Lower leg skin (tissue), 4 donors: ENCODE results near the gene KLK2. TPM values are rescaled to one million over a fixed set of nuclear protein-coding genes. Genes with fewer than 3 reads are reported as not detected.

Experiments
- DNase-seq, 2 donors: peaks; one replicate each; pipeline ENCODE4 v3.0.0-alpha.2; 2019; ENCODE audit warnings: low spot score in 2 of 2
- H3K4me3 ChIP-seq: fragments of 200-600 bp; sonication (generic); 2 replicates; pipeline ENCODE4 v1.5.1; 2017; ENCODE audit warnings: mild to moderate bottlenecking, low read depth; ENCODE audit not compliant: poor library complexity, severe bottlenecking
- POLR2A ChIP-seq, 2 donors: fragments of 450-650 bp; IDR thresholded peaks; one replicate each; pipeline ENCODE4 v1.6.1; 2016 to 2017; ENCODE audit warnings: antibody characterized with exemption in 2 of 2, mild to moderate bottlenecking in 1 of 2, moderate library complexity in 1 of 2
- WGBS, 2 donors: methylation state at CpG; one replicate each; pipeline ENCODE4 v1.1.5; 2018; 5-methylcytosine and 5-hydroxymethylcytosine counted together
- intact Hi-C: fragments of 100-400 bp; cut with DNase I; formaldehyde crosslinking; loops from one replicate; pipeline ENCODE4 v1.15.0; 2023; ENCODE audit warnings: low total_unique reads
- total RNA-seq, 4 donors: library from RNA; depleted of rRNA; stranded (reverse); fragments of >200 nt; gene quantifications; one replicate each; pipeline ENCODE4 v1.1.0, GENCODE V29; 2016
- TF ChIP-seq, protein P1 (sequence below), 3 donors: fragments of 450-650 bp; IDR thresholded peaks; one replicate each; pipeline ENCODE4 v1.5.1; 2016; ENCODE audit warnings: antibody characterized with exemption in 3 of 3, mild to moderate bottlenecking in 3 of 3, moderate library complexity in 2 of 3

The KLK2 gene
- total RNA-seq, 4 donors from 2014 or later = 5.3 to 31.2 TPM; not detected in 2

DNA sequence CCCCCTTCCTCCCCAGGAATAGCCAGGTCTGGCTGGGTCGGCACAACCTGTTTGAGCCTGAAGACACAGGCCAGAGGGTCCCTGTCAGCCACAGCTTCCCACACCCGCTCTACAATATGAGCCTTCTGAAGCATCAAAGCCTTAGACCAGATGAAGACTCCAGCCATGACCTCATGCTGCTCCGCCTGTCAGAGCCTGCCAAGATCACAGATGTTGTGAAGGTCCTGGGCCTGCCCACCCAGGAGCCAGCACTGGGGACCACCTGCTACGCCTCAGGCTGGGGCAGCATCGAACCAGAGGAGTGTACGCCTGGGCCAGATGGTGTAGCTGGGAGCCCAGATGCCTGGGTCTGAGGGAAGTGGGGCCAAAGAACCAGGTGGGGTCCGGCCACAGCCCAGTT lies 3.2 kb downstream of the KLK2 start:
- no peak for DNase-seq
- no peak overlapping the region for H3K4me3 ChIP-seq
- intact Hi-C loops = no loop called here
- TF ChIP-seq POLR2A (IDR thresholded peaks at IDR 0.05) = no peak
- TF ChIP-seq, protein P1, sequence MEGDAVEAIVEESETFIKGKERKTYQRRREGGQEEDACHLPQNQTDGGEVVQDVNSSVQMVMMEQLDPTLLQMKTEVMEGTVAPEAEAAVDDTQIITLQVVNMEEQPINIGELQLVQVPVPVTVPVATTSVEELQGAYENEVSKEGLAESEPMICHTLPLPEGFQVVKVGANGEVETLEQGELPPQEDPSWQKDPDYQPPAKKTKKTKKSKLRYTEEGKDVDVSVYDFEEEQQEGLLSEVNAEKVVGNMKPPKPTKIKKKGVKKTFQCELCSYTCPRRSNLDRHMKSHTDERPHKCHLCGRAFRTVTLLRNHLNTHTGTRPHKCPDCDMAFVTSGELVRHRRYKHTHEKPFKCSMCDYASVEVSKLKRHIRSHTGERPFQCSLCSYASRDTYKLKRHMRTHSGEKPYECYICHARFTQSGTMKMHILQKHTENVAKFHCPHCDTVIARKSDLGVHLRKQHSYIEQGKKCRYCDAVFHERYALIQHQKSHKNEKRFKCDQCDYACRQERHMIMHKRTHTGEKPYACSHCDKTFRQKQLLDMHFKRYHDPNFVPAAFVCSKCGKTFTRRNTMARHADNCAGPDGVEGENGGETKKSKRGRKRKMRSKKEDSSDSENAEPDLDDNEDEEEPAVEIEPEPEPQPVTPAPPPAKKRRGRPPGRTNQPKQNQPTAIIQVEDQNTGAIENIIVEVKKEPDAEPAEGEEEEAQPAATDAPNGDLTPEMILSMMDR (IDR thresholded peaks at IDR 0.05) = no peak
- 36 to 52% methylated on average over 6 of the region's 7 CpGs for WGBS, 2 donors

DNA sequence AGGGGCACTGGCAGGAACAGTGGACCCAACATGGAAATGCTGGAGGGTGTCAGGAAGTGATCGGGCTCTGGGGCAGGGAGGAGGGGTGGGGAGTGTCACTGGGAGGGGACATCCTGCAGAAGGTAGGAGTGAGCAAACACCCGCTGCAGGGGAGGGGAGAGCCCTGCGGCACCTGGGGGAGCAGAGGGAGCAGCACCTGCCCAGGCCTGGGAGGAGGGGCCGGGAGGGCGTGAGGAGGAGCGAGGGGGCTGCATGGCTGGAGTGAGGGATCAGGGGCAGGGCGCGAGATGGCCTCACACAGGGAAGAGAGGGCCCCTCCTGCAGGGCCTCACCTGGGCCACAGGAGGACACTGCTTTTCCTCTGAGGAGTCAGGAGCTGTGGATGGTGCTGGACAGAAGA lies 4.1 kb downstream of the KLK2 start:
- DNase-seq = no peak
- WGBS, 2 donors = 17 to 21% methylated on average over 7 to 8 of the region's 8 CpGs
- TF ChIP-seq, protein P1 (IDR thresholded peaks at IDR 0.05) = no peak
- TF ChIP-seq POLR2A (IDR thresholded peaks at IDR 0.05) = no peak
- H3K4me3 ChIP-seq = no peak overlapping the region
- intact Hi-C loops = no loop called here

DNA sequence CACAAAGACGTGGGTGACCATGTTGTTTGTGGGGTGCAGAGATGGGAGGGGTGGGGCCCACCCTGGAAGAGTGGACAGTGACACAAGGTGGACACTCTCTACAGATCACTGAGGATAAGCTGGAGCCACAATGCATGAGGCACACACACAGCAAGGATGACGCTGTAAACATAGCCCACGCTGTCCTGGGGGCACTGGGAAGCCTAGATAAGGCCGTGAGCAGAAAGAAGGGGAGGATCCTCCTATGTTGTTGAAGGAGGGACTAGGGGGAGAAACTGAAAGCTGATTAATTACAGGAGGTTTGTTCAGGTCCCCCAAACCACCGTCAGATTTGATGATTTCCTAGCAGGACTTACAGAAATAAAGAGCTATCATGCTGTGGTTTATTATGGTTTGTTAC lies 5.6 kb downstream of the KLK2 start:
- no peak for DNase-seq
- no peak overlapping the region for H3K4me3 ChIP-seq
- intact Hi-C loops = no loop called here
- TF ChIP-seq POLR2A (IDR thresholded peaks at IDR 0.05) = no peak
- TF ChIP-seq, protein P1 (IDR thresholded peaks at IDR 0.05) = no peak
- WGBS, 2 donors = 51 to 66% methylated on average over 5 of the region's 5 CpGs

DNA sequence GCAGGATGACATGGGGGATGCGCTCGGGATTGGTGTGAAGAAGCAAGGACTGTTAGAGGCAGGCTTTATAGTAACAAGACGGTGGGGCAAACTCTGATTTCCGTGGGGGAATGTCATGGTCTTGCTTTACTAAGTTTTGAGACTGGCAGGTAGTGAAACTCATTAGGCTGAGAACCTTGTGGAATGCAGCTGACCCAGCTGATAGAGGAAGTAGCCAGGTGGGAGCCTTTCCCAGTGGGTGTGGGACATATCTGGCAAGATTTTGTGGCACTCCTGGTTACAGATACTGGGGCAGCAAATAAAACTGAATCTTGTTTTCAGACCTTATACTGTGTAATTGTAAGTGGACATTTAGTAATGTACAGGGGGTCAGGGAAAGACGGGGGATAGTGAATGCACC lies 7.0 kb downstream of the KLK2 start:
- no peak overlapping the region for H3K4me3 ChIP-seq
- intact Hi-C loops = no loop called here
- TF ChIP-seq, protein P1 (IDR thresholded peaks at IDR 0.05) = no peak
- no peak for TF ChIP-seq POLR2A (IDR thresholded peaks at IDR 0.05)
- no peak for DNase-seq
- 71 to 77% methylated on average over 5 of the region's 5 CpGs for WGBS, 2 donors

DNA sequence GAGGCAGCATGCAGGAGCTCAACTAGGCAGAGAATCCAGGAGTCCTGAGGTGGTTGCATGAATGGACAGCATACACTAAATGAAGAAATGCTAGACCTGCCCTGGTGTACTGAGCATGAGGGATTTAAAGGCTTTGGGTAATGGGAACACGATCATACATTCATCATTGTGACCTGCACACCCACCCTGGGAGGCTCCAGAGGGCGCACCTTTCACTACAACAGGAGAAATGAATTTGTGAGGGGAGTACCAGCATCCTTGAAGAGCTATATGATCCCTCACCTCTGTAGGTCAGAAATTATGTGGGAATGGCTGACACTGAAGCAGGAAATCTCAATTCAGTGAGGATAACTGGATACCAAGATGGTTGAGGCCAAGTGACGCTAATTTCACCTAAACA lies 8.9 kb downstream of the KLK2 start:
- H3K4me3 ChIP-seq = no peak overlapping the region
- intact Hi-C loops = no loop called here
- no peak for DNase-seq
- WGBS, 2 donors = 59 to 61% methylated on average over 3 of the region's 3 CpGs
- TF ChIP-seq POLR2A (IDR thresholded peaks at IDR 0.05) = no peak
- TF ChIP-seq, protein P1 (IDR thresholded peaks at IDR 0.05) = no peak

DNA sequence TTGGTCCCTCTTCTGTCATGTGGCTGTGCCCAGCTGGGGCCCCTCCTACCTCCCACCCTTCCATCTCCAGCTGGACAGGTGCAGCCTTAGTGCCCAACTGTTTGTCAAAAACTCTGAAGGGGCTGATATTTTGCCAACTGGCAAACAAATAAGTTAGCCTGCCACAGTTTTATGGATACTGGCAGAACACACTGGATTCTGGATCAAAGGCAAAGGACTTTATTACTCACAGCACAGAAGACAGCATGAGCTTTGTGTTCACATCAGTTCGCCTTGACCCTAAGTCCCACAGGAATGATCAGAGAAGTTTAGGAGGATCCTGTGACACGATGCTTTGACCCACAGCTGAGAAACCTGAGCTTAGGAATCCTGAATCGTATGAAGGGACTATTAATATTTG lies 16.4 kb downstream of the KLK2 start:
- no peak for DNase-seq
- no peak overlapping the region for H3K4me3 ChIP-seq
- intact Hi-C loops = no loop called here
- 35 to 51% methylated on average over 3 of the region's 3 CpGs for WGBS, 2 donors
- TF ChIP-seq, protein P1 (IDR thresholded peaks at IDR 0.05) = no peak
- TF ChIP-seq POLR2A (IDR thresholded peaks at IDR 0.05) = no peak
